ENCODE results near the gene SH3BP4.

GRCh38 chr2:235068701-235069100, 116.9 kb downstream of the SH3BP4 start:
- TF ChIP-seq, protein P1, sequence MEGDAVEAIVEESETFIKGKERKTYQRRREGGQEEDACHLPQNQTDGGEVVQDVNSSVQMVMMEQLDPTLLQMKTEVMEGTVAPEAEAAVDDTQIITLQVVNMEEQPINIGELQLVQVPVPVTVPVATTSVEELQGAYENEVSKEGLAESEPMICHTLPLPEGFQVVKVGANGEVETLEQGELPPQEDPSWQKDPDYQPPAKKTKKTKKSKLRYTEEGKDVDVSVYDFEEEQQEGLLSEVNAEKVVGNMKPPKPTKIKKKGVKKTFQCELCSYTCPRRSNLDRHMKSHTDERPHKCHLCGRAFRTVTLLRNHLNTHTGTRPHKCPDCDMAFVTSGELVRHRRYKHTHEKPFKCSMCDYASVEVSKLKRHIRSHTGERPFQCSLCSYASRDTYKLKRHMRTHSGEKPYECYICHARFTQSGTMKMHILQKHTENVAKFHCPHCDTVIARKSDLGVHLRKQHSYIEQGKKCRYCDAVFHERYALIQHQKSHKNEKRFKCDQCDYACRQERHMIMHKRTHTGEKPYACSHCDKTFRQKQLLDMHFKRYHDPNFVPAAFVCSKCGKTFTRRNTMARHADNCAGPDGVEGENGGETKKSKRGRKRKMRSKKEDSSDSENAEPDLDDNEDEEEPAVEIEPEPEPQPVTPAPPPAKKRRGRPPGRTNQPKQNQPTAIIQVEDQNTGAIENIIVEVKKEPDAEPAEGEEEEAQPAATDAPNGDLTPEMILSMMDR (IDR thresholded peaks at IDR 0.05; ENCODE audit: low read depth, low read length) = no peak
- TF ChIP-seq EZH2phosphoT487 (IDR thresholded peaks at IDR 0.05; ENCODE audit: low read depth) = no peak
